ENCODE data around the gene SKA3.

DNA sequence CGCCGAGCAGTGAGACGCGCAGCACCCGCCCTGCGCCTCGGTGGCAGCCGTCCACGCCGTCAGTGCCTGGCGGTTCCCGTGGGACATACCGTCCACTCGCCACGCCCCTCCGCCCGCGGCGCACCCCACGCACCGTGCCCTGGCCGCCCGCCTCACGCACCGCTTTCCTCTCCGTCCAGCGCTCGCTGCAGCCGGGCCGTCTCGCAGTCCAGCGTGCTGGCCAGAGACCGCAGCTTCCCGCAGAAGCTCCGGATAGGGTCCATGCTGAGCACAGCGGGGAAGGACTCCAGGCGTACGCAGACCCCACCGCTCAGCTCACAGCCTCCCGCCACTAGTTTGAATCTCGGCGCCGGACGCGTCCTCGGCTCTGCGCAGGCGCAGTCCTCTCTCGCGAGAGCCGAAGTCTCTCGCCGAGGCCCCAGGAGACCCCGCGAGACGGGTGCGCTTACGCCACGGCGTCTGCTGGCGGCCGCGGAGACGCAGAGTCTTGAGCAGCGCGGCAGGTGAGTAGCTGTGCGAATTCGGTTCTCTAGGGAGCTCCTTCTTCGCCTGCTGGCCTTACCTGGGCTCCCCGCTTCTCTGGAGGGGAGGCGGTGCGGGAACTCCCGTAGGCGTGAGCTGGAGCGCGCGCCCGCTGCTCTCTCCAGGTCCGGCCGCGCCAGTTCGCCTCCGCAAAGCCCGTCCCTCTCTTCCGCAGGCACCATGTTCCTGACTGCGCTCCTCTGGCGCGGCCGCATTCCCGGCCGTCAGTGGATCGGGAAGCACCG lies at the start of gene SKA3, which contains the start of gene MRPL57:
- TF ChIP-seq FOXM1 (IDR thresholded peaks at IDR 0.05; ENCODE audit: borderline replicate concordance) (peak; percentile 77; the same call in 1 of the 2 replicates), ZNF384 (IDR thresholded peaks at IDR 0.05) (no peak), TARDBP (IDR thresholded peaks at IDR 0.05) (peak; percentile 30; the same call in 1 of the 2 replicates), ARNT (IDR thresholded peaks at IDR 0.05) (no peak)

Data from HEK293T (cell line).